DOHH2 (cell line): ENCODE measurements around the gene C1QA.

Experiments
- CTCF ChIP-seq: fragments of 200-600 bp; sonication (generic); IDR thresholded peaks from one replicate; pipeline ENCODE4 v1.5.1; 2014; ENCODE audit warnings: antibody characterized with exemption, mild to moderate bottlenecking, low read depth, low read length; ENCODE audit not compliant: poor library complexity, severe bottlenecking
- EZH2phosphoT487 ChIP-seq: fragments of 200-600 bp; sonication (generic); IDR thresholded peaks from 2 replicates; pipeline ENCODE4 v1.6.1; 2017; ENCODE audit warnings: borderline replicate concordance, mild to moderate bottlenecking, antibody characterized with exemption, low read length, moderate library complexity, mixed read lengths

GRCh38 chr1:22629886-22630285, 6.5 kb upstream of the C1QA start:
- TF ChIP-seq CTCF (no peak), EZH2phosphoT487 (no peak)
